ENCODE results near the gene SCN1B.
"Not testable (repeated sequence)": the region's sequence is repeated elsewhere in the genome, so short reads cannot be mapped to it uniquely, and the experiment has no call there.

SCN1B gene

DNA sequence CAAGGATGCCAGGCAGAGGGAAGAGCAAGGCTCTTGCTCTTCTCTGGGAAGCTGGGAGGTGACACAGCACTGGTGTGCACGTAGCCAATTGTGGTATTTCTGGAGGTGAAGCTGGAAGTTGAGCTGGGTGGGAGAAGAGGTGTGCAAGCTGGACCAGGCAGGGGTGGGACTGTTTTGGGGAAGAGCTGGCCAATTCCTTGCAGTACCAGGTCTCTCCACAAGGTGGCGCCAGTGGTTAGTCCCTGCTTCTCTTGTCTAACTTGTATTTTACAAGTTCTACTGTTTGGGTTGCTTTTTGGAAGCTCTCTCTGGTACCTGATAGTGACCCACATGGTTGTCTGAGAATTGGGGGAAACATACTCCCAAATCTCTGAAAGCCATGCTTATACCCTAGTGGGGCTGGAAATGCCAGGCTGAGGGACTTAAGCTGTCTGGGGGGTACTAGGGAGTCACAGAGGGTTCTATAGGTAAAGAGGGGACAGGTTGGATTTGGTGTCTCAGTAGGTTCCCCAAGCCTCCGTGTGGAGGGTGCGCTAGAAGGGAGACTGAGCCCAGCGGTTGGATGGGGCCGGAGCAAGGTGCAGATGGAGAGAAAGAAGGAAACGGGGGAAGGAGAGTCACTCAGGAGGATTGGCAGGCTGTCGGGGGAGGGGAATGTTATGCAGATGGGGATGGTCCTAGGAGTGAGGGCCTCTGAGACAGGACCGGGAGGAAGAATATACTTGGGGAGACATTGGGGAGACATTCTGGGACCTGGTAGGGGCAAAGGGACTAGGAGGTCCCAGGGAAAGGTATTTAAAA is 14.2 kb downstream of the SCN1B start:
- Histone ChIP-seq H3K36me3 (ENCODE audit: control insufficient read depth, insufficient read depth, low read length) (no peaks in the 10 kb centered on the region), H3K27ac (ENCODE audit: insufficient read depth, low read depth, low read length, poor library complexity, severe bottlenecking) (no peak overlapping the region), H3K4me3 (ENCODE audit: insufficient read depth, low read depth, low read length) (no peak overlapping the region), H3K4me1 (ENCODE audit: control insufficient read depth, insufficient read depth, low read length) (peaks cover 19% of the 10 kb centered on the region), H3K27me3 (ENCODE audit: control insufficient read depth, insufficient read depth, low read length, poor library complexity, severe bottlenecking) (no peaks in the 10 kb centered on the region), H3K9me3 (ENCODE audit: control insufficient read depth, low read length) (no peaks in the 10 kb centered on the region)
- 65 to 68% methylated on average over 9 of the region's 9 CpGs for WGBS, 2 experiments

DNA sequence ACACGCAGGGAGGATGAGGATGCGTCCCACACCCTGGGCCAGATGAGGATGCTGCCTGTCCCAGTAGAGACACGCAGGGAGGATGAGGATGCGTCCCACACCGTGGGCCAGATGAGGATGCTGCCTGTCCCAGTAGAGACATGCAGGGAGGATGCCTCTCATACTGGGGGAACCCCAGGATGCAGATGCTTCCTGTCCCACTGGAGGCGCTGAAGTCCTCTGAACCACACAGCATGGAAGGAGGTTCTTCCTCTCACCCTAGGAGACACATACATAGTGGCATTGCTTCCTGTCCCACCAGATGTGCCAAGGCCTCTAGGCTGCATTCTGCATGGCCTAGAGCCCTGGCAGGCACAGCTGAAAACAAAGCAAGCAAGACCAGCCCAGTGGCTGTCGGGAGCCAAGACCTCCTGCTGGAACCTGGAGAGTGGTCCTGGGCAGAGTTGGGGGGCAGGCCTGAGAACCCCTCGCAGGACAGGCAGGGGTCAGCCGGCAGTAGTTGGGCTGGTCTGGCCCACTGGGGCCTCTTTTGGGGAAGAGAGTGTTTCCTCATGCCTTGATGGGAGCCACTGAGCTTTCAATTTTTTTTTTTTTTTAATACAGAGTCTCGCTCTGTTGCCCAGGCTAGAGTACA is 15.5 kb downstream of the SCN1B start:
- Histone ChIP-seq H3K9me3 (ENCODE audit: control insufficient read depth, low read length) (no peaks in the 10 kb centered on the region), H3K27ac (ENCODE audit: insufficient read depth, low read depth, low read length, poor library complexity, severe bottlenecking) (no peak overlapping the region), H3K27me3 (ENCODE audit: control insufficient read depth, insufficient read depth, low read length, poor library complexity, severe bottlenecking) (no peaks in the 10 kb centered on the region), H3K4me3 (ENCODE audit: insufficient read depth, low read depth, low read length) (no peak overlapping the region), H3K36me3 (ENCODE audit: control insufficient read depth, insufficient read depth, low read length) (no peaks in the 10 kb centered on the region), H3K4me1 (ENCODE audit: control insufficient read depth, insufficient read depth, low read length) (peaks cover 7% of the 10 kb centered on the region)
- WGBS, 2 experiments: 73 to 74% methylated on average over 10 of the region's 10 CpGs

DNA sequence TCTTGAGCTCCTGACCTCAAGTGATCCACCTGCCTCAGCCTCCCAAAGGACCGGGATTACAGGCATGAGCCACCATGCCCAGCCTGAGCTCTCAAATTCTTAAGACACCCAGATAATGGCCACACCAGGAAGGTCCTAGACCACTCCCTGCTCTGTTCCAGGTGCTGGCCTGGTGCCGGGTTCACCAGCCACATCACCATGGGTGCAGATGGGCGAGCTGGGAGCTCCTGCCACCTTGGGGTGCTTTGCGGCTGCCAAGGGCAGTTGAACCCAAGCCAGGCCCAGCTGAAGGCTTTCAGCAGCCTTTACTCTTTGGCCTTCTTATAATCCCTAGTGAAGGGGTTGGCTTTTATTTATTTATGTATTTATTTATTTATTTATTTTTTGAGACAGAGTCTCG is 16.2 kb downstream of the SCN1B start:
- no peaks in the 10 kb centered on the region for H3K9me3 ChIP-seq (ENCODE audit: control insufficient read depth, low read length)
- H3K4me1 ChIP-seq (ENCODE audit: control insufficient read depth, insufficient read depth, low read length): peaks cover under 1% of the 10 kb centered on the region
- no peak overlapping the region for H3K4me3 ChIP-seq (ENCODE audit: insufficient read depth, low read depth, low read length)
- H3K27ac ChIP-seq (ENCODE audit: insufficient read depth, low read depth, low read length, poor library complexity, severe bottlenecking): no peak overlapping the region
- 96 to 97% methylated on average over 4 to 5 of the region's 5 CpGs for WGBS, 2 experiments
- no peaks in the 10 kb centered on the region for H3K27me3 ChIP-seq (ENCODE audit: control insufficient read depth, insufficient read depth, low read length, poor library complexity, severe bottlenecking)
- H3K36me3 ChIP-seq (ENCODE audit: control insufficient read depth, insufficient read depth, low read length): no peaks in the 10 kb centered on the region

DNA sequence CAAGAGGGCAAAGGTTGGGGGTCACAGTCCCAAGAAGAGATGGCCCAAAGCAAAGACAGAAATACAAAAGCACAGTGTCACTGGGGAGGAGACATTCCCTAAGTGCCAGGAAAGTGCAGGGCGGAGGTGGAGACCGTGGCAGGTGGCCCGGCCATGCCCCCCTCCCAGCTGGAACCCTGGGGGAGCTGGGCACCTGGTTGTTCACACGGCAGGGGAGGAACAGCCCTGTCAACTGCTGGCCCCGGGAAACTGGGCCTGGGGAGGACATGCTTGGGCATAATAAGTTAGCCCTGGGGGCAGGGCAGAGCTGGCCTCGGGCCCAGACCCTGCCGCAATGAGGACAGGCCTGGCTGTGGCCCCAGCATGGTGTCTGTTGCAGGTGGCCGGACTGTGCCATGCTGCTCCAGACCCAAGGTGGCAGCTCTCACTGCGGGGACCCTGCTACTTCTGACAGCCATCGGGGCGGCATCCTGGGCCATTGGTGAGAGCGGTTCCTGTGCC is 18.7 kb downstream of the SCN1B start:
- H3K9me3 ChIP-seq (ENCODE audit: control insufficient read depth, low read length): no peaks in the 10 kb centered on the region
- H3K27me3 ChIP-seq (ENCODE audit: control insufficient read depth, insufficient read depth, low read length, poor library complexity, severe bottlenecking): no peaks in the 10 kb centered on the region
- no peaks in the 10 kb centered on the region for H3K36me3 ChIP-seq (ENCODE audit: control insufficient read depth, insufficient read depth, low read length)
- H3K4me3 ChIP-seq (ENCODE audit: insufficient read depth, low read depth, low read length): no peak overlapping the region
- 68 to 74% methylated on average over 12 of the region's 12 CpGs for WGBS, 2 experiments
- H3K4me1 ChIP-seq (ENCODE audit: control insufficient read depth, insufficient read depth, low read length): no peaks in the 10 kb centered on the region
- H3K27ac ChIP-seq (ENCODE audit: insufficient read depth, low read depth, low read length, poor library complexity, severe bottlenecking): no peak overlapping the region

DNA sequence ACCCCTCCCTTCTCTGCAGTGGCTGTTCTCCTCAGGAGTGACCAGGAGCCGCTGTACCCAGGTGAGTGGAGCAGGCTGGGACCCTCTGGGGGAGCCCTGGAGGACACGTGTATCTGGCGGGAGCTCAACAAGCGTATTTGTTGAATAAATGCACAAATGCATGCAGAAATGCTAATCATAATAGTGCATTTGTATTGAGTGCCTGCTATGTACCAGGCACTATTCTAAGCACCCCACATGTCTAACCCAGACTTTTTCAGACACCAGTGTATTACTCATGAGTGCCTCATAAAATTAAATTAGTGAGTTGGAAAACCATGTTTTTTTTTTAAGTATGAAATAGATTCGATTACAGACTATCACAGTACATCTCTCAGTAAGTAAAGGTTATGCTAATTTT is 19.2 kb downstream of the SCN1B start:
- Histone ChIP-seq H3K9me3 (ENCODE audit: control insufficient read depth, low read length) (no peaks in the 10 kb centered on the region), H3K27ac (ENCODE audit: insufficient read depth, low read depth, low read length, poor library complexity, severe bottlenecking) (no peak overlapping the region), H3K36me3 (ENCODE audit: control insufficient read depth, insufficient read depth, low read length) (no peaks in the 10 kb centered on the region), H3K4me3 (ENCODE audit: insufficient read depth, low read depth, low read length) (no peak overlapping the region), H3K4me1 (ENCODE audit: control insufficient read depth, insufficient read depth, low read length) (no peaks in the 10 kb centered on the region), H3K27me3 (ENCODE audit: control insufficient read depth, insufficient read depth, low read length, poor library complexity, severe bottlenecking) (no peaks in the 10 kb centered on the region)
- WGBS, 2 experiments: 89 to 91% methylated on average over 5 of the region's 5 CpGs

DNA sequence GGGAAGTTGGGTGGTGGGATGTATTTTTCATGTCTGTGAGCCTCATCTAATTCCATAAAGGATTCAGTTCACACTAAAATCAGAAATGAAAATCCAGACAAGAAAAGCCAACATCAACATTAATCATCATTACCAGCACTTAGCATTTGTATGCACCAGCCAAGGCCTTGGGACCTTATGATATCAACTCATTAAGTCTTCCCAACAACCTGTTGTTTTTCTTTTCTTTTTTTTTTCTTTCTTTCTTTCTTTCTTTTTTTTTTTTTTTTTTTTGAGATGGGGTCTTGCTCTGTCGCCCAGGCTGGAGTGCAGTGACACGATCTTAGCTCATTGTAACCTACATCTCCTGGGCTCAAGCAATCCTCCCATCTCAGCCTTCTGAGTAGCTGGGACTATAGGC is 20.4 kb downstream of the SCN1B start:
- 98 to 100% methylated on average over 2 of the region's 2 CpGs for WGBS, 2 experiments
- H3K4me1 ChIP-seq (ENCODE audit: control insufficient read depth, insufficient read depth, low read length); H3K9me3 ChIP-seq (ENCODE audit: control insufficient read depth, low read length); H3K27ac ChIP-seq (ENCODE audit: insufficient read depth, low read depth, low read length, poor library complexity, severe bottlenecking); H3K4me3 ChIP-seq (ENCODE audit: insufficient read depth, low read depth, low read length); H3K36me3 ChIP-seq (ENCODE audit: control insufficient read depth, insufficient read depth, low read length); H3K27me3 ChIP-seq (ENCODE audit: control insufficient read depth, insufficient read depth, low read length, poor library complexity, severe bottlenecking): not testable (repeated sequence)

DNA sequence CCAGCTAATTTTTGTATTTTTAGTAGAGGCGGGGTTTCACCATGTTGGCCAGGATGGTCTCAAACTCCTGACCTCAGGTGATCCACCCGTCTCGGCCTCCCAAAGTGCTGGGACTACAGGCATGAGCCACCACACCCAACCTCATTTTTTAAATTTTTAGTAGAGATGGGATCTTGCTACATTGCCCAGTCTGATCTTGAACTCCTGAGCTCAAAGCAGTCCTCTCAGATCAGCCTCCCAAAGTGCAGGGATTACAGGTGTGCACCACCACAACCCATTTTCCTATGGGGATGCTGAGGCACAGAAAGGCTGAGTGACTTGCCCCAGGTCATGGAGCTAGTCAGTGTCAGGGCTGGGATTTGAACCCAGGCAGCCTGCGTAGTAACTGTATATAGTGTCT is 21.0 kb downstream of the SCN1B start:
- not testable (repeated sequence) for H3K36me3 ChIP-seq (ENCODE audit: control insufficient read depth, insufficient read depth, low read length); H3K4me3 ChIP-seq (ENCODE audit: insufficient read depth, low read depth, low read length); H3K4me1 ChIP-seq (ENCODE audit: control insufficient read depth, insufficient read depth, low read length); H3K27ac ChIP-seq (ENCODE audit: insufficient read depth, low read depth, low read length, poor library complexity, severe bottlenecking); H3K27me3 ChIP-seq (ENCODE audit: control insufficient read depth, insufficient read depth, low read length, poor library complexity, severe bottlenecking); H3K9me3 ChIP-seq (ENCODE audit: control insufficient read depth, low read length)
- WGBS, 2 experiments: 88 to 96% methylated on average over 4 of the region's 4 CpGs

DNA sequence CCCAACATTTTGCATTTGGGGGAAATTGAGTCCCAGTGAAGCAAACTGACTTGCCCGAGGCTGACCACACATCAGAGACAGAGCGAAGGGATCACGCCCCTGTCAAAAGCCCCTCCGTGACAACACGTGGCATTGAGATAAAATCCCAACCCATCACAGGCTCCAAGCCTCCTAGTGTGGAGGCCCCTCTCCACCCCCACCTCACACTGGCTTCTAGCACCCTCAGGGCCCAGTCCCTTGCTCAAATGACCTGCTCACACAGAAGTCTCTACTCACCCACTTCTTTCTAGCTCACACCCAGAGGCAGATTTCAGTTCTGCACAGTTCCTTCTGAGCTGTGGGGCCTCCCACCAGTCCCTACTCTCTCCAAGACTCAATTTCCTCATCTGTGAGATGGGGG is 21.5 kb downstream of the SCN1B start:
- H3K4me1 ChIP-seq (ENCODE audit: control insufficient read depth, insufficient read depth, low read length): no peaks in the 10 kb centered on the region

DNA sequence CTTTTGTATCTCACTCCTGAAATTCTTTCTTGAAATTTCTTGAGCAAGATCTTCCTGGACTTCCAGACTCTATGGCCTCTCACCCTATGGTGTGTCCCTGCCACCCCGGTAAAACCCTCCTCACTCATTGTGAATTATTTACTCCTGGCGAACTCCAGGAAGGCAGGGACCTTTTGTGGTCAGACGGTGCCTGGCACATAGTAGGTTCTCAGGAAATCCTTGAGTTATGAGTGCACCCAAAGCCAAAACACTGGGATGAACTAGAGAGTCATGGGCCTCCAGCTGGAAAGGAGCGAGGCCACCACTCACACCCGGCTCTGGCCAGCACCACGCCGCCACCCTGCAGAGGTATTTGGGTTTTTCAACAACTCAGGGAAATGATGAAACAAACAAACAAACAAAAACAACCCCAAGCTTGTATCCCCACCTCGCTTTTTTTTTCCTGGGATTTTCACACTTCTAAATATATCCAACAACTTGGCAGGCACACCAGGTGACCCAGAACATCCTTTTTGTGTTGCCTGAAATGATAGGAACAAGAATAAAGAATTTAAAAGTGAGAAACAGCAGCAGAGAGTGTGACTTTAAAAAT is 22.4 kb downstream of the SCN1B start:
- Histone ChIP-seq H3K4me3 (ENCODE audit: insufficient read depth, low read depth, low read length) (no peak overlapping the region), H3K9me3 (ENCODE audit: control insufficient read depth, low read length) (no peaks in the 10 kb centered on the region), H3K36me3 (ENCODE audit: control insufficient read depth, insufficient read depth, low read length) (no peaks in the 10 kb centered on the region), H3K27me3 (ENCODE audit: control insufficient read depth, insufficient read depth, low read length, poor library complexity, severe bottlenecking) (no peaks in the 10 kb centered on the region), H3K27ac (ENCODE audit: insufficient read depth, low read depth, low read length, poor library complexity, severe bottlenecking) (no peak overlapping the region), H3K4me1 (ENCODE audit: control insufficient read depth, insufficient read depth, low read length) (no peaks in the 10 kb centered on the region)
- 75 to 85% methylated on average over 8 of the region's 8 CpGs for WGBS, 2 experiments

More for the DNA sequence above, 21.5 kb downstream of the SCN1B start:
- Histone ChIP-seq H3K4me3 (ENCODE audit: insufficient read depth, low read depth, low read length) (no peak overlapping the region), H3K9me3 (ENCODE audit: control insufficient read depth, low read length) (no peaks in the 10 kb centered on the region), H3K27me3 (ENCODE audit: control insufficient read depth, insufficient read depth, low read length, poor library complexity, severe bottlenecking) (no peaks in the 10 kb centered on the region), H3K27ac (ENCODE audit: insufficient read depth, low read depth, low read length, poor library complexity, severe bottlenecking) (no peak overlapping the region), H3K36me3 (ENCODE audit: control insufficient read depth, insufficient read depth, low read length) (no peaks in the 10 kb centered on the region)
- 94 to 95% methylated on average over 5 of the region's 5 CpGs for whole genome bisulfite sequencing, 2 experiments

DNA sequence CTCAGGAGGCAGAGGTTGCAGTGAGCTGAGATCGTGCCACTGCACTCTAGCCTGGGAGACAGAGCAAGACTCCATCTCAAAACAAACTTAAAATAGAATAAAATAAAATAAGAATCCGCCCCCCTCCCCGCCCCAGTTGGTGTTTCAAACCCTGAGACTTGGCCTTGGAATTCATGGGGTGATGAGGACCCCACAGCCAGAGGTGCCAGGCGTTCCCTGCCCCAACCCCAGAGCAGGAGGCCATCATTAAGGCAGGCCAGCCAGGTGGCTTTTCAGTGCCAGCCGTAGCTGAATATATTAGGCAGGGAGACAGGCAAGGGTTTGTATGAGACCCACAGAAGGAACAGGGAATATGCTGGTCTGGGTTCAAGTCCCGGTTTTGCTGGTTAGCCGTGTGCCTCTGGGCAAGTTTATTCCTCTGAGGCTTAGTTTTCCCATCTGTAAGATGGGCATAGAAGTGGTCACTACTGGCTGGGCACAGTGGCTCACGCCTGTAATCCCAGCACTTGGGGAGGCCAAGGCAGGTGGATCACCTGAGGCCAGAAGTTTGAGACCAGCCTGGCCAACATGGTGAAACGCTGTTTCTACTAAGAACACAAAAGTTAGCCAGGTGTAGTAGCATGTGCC is 23.5 kb downstream of the SCN1B start:
- Histone ChIP-seq H3K4me1 (ENCODE audit: control insufficient read depth, insufficient read depth, low read length) (no peaks in the 10 kb centered on the region), H3K27ac (ENCODE audit: insufficient read depth, low read depth, low read length, poor library complexity, severe bottlenecking) (no peak overlapping the region), H3K27me3 (ENCODE audit: control insufficient read depth, insufficient read depth, low read length, poor library complexity, severe bottlenecking) (no peaks in the 10 kb centered on the region), H3K9me3 (ENCODE audit: control insufficient read depth, low read length) (no peaks in the 10 kb centered on the region), H3K4me3 (ENCODE audit: insufficient read depth, low read depth, low read length) (no peak overlapping the region), H3K36me3 (ENCODE audit: control insufficient read depth, insufficient read depth, low read length) (no peaks in the 10 kb centered on the region)
- 86 to 88% methylated on average over 9 of the region's 9 CpGs for WGBS, 2 experiments

Measured in ectodermal cell (in vitro differentiated cells).